HG03521 (cell line): Measurements from ENCODE around the gene SPIC.

Experiments
- ATAC-seq: cut with Tn5 transposase; IDR thresholded peaks from one replicate; pipeline ENCODE4 v1.9.1; 2021; ENCODE audit warnings: mild to moderate bottlenecking, moderate library complexity; ENCODE audit not compliant: unreplicated experiment

The SPIC gene

GRCh38 chr12:101527682-101528081 lies 52.5 kb downstream of the SPIC start:
- ATAC-seq: no peak

- ATAC-seq: no peak
Measured at GRCh38 chr12:101536069-101536674, 61.0 kb downstream of the SPIC start.
